PC-3 (cell line): ENCODE results near the gene RPS27L.

Experiments
- EZH2 ChIP-seq: fragments of 300-600 bp; sonication (generic); IDR thresholded peaks from one replicate; pipeline ENCODE4 v1.6.1; 2017; ENCODE audit warnings: antibody characterized with exemption, mild to moderate bottlenecking, low read length; ENCODE audit not compliant: unreplicated experiment
- EZH2phosphoT487 ChIP-seq: fragments of 300-600 bp; sonication (generic); IDR thresholded peaks from 2 replicates; pipeline ENCODE4 v1.6.1; 2018; ENCODE audit warnings: mild to moderate bottlenecking, antibody characterized with exemption, low read length, borderline replicate concordance
- TF ChIP-seq, protein P1 (sequence below): fragments of 300-600 bp; sonication (generic); conservative IDR thresholded peaks from 2 replicates; pipeline ENCODE4 v1.5.1; 2017; ENCODE audit warnings: antibody characterized with exemption, low read depth, mild to moderate bottlenecking, low read length

DNA sequence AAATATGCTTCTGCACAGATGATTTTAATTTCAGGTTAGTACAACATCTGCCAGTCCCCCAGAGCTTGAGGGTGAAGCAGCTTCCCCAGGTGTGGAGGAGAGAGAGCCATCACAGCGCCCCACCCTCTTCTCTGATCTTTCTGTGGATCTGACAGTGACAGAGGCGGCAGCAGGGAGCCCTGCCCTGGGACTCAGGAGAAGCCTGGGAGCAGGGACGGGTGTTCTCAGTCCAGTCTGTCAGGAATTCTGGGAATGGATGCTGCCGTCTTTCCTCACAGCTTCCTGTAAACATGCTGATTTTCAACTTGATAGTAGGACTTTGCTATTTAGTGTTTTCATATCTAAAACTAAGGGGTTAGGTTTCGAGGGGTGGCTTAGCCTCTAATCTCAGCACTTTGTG is 20.8 kb upstream of the RPS27L start:
- TF ChIP-seq, protein P1, sequence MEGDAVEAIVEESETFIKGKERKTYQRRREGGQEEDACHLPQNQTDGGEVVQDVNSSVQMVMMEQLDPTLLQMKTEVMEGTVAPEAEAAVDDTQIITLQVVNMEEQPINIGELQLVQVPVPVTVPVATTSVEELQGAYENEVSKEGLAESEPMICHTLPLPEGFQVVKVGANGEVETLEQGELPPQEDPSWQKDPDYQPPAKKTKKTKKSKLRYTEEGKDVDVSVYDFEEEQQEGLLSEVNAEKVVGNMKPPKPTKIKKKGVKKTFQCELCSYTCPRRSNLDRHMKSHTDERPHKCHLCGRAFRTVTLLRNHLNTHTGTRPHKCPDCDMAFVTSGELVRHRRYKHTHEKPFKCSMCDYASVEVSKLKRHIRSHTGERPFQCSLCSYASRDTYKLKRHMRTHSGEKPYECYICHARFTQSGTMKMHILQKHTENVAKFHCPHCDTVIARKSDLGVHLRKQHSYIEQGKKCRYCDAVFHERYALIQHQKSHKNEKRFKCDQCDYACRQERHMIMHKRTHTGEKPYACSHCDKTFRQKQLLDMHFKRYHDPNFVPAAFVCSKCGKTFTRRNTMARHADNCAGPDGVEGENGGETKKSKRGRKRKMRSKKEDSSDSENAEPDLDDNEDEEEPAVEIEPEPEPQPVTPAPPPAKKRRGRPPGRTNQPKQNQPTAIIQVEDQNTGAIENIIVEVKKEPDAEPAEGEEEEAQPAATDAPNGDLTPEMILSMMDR: no peak
- no peak for TF ChIP-seq EZH2
- TF ChIP-seq EZH2phosphoT487: no peak
